RWPE2 (cell line): Measurements from ENCODE around the gene FOXJ3.

Experiments used
- ATAC-seq: fragments of 200-7000 bp; cut with Tn5 transposase; 3 replicates; pipeline ENCODE4 v1.9.1; 2021; ENCODE audit warnings: low read depth
- DNase-seq: peaks from one replicate; pipeline ENCODE4 v3.0.0-alpha.2; 2020; ENCODE audit warnings: low spot score
- H3K27ac ChIP-seq: fragments of 450-650 bp; 2 replicates; pipeline ENCODE4 v1.5.1; 2017; ENCODE audit warnings: mild to moderate bottlenecking; ENCODE audit not compliant: poor library complexity, severe bottlenecking
- H3K27me3 ChIP-seq: fragments of 250-450 bp; sonication (Bioruptor Pico); 2 replicates; pipeline ENCODE4 v1.5.1; 2021; ENCODE audit warnings: mild to moderate bottlenecking, moderate library complexity; ENCODE audit not compliant: insufficient read depth, poor library complexity, severe bottlenecking
- H3K36me3 ChIP-seq: fragments of 250-450 bp; sonication (Bioruptor Pico); 2 replicates; pipeline ENCODE4 v1.5.1; 2020; ENCODE audit warnings: low read depth, mild to moderate bottlenecking, moderate library complexity
- H3K4me1 ChIP-seq: fragments of 250-450 bp; sonication (Bioruptor Pico); 2 replicates; pipeline ENCODE4 v1.5.1; 2021; ENCODE audit warnings: mild to moderate bottlenecking, moderate library complexity; ENCODE audit not compliant: insufficient read depth, poor library complexity, severe bottlenecking
- H3K4me3 ChIP-seq: fragments of 250-450 bp; sonication (Bioruptor Pico); 2 replicates; pipeline ENCODE4 v1.5.1; 2021; ENCODE audit warnings: mild to moderate bottlenecking, moderate library complexity; ENCODE audit not compliant: severe bottlenecking
- H3K9me3 ChIP-seq: fragments of 250-450 bp; sonication (Bioruptor Pico); 2 replicates; pipeline ENCODE4 v1.5.1; 2021; ENCODE audit warnings: mild to moderate bottlenecking, moderate library complexity; ENCODE audit not compliant: severe bottlenecking
- CTCF ChIP-seq: fragments of 450-650 bp; IDR thresholded peaks from one replicate; pipeline ENCODE4 v1.5.1; 2017; ENCODE audit warnings: mild to moderate bottlenecking, moderate library complexity; ENCODE audit not compliant: poor library complexity, severe bottlenecking

The FOXJ3 gene

GRCh38 chr1:42162181-42162580 is 172.9 kb downstream of the FOXJ3 start:
- TF ChIP-seq CTCF: no peak

DNA sequence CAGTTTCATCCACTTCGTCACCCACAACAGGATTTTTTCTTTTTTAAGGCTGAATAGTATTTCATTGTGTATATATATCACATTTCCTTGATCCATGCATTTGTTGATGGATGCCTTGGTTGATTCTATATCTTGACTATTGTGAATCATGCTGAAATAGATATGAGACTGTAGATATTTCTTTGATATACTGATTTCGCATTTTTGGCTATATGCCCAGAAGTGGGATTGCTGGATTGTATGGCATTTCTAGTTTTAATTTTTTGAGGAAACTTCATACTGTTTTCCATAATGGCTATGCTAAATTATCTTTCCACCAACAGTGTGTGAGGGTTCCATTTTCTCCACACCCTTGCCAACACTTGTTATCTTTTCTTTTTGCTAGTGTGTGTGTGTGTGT is 176.8 kb downstream of the FOXJ3 start:
- Histone ChIP-seq H3K27me3 (no peaks in the 10 kb centered on the region), H3K9me3 (no peaks in the 10 kb centered on the region), H3K27ac (no peak overlapping the region), H3K4me1 (no peaks in the 10 kb centered on the region), H3K36me3 (no peaks in the 10 kb centered on the region), H3K4me3 (no peak overlapping the region)
- DNase-seq (no peak), ATAC-seq (no peak)
- no peak for TF ChIP-seq CTCF

More at GRCh38 chr1:42162181-42162580, 172.9 kb downstream of the FOXJ3 start:
- no peak overlapping the region for H3K27ac ChIP-seq
- no peaks in the 10 kb centered on the region for H3K27me3 ChIP-seq
- H3K4me1 ChIP-seq: peaks cover 11% of the 10 kb centered on the region
- no peaks in the 10 kb centered on the region for H3K9me3 ChIP-seq
- H3K36me3 ChIP-seq: no peaks in the 10 kb centered on the region
- DNase-seq (no peak), ATAC-seq (no peak)
- no peak overlapping the region for H3K4me3 ChIP-seq

DNA sequence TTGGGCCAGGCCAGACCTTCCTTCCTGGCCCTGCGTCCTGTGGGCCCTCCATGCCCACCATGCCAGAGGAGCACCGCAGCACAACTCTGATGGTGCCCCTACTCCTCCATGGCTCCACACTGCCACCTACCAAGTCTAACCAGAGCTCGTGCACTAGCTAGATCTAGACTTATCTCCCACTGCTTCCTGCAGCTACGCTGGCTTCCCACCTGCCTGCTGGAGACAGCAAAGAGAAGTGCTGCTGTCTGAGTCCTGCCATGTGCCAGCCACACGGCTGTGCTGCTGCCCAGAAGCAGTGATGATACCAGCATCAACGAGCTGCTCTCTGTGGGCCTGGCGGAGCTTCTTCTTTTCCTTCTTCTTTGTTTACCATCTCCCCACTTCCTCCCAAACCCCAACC is 177.4 kb downstream of the FOXJ3 start:
- H3K4me3 ChIP-seq: no peak overlapping the region
- H3K9me3 ChIP-seq: no peaks in the 10 kb centered on the region
- H3K36me3 ChIP-seq: no peaks in the 10 kb centered on the region
- H3K4me1 ChIP-seq: no peaks in the 10 kb centered on the region
- ATAC-seq (no peak), DNase-seq (no peak)
- H3K27ac ChIP-seq: no peak overlapping the region
- no peaks in the 10 kb centered on the region for H3K27me3 ChIP-seq
- TF ChIP-seq CTCF: no peak

DNA sequence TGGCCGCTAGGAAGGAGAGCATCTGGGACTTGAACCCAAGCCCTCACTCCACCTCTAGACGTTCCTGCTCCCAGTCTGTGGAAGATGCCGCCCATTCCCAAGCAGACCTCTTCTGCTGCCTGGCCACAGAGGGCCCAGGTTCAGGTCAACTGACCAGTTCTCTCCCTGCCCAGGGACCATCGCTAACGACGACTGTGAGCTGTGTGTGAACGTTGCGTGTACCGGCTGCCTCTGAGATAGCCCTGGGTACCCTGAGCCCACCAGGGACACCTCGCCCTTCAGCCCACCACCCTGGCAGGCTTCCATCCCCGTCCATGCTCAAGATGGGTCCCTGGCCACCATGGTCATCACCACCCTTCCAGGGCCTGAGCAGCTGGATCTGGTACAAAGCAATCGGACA is 179.7 kb downstream of the FOXJ3 start:
- H3K4me3 ChIP-seq: no peak overlapping the region
- H3K27me3 ChIP-seq: no peaks in the 10 kb centered on the region
- ATAC-seq: no peak
- no peak for DNase-seq
- H3K27ac ChIP-seq: no peak overlapping the region
- H3K4me1 ChIP-seq: no peaks in the 10 kb centered on the region
- no peaks in the 10 kb centered on the region for H3K36me3 ChIP-seq
- H3K9me3 ChIP-seq: no peaks in the 10 kb centered on the region
- TF ChIP-seq CTCF: no peak

- TF ChIP-seq CTCF: no peak
- H3K4me3 ChIP-seq: no peak overlapping the region
- no peaks in the 10 kb centered on the region for H3K27me3 ChIP-seq
- H3K36me3 ChIP-seq: no peaks in the 10 kb centered on the region
- no peaks in the 10 kb centered on the region for H3K4me1 ChIP-seq
- no peak for ATAC-seq
- DNase-seq: no peak
- H3K9me3 ChIP-seq: no peaks in the 10 kb centered on the region
- H3K27ac ChIP-seq: no peak overlapping the region
These were observed 180.3 kb downstream of the FOXJ3 start for GRCh38 chr1:42154685-42155084.
